ENCODE measurements around the gene NRIP1. TPM values are rescaled to one million over a fixed set of nuclear protein-coding genes. Genes with fewer than 3 reads are reported as not detected.
A peak's percentile ranks its signal among the peaks of the same experiment; 100 is the strongest.

Gene NRIP1, protein sequence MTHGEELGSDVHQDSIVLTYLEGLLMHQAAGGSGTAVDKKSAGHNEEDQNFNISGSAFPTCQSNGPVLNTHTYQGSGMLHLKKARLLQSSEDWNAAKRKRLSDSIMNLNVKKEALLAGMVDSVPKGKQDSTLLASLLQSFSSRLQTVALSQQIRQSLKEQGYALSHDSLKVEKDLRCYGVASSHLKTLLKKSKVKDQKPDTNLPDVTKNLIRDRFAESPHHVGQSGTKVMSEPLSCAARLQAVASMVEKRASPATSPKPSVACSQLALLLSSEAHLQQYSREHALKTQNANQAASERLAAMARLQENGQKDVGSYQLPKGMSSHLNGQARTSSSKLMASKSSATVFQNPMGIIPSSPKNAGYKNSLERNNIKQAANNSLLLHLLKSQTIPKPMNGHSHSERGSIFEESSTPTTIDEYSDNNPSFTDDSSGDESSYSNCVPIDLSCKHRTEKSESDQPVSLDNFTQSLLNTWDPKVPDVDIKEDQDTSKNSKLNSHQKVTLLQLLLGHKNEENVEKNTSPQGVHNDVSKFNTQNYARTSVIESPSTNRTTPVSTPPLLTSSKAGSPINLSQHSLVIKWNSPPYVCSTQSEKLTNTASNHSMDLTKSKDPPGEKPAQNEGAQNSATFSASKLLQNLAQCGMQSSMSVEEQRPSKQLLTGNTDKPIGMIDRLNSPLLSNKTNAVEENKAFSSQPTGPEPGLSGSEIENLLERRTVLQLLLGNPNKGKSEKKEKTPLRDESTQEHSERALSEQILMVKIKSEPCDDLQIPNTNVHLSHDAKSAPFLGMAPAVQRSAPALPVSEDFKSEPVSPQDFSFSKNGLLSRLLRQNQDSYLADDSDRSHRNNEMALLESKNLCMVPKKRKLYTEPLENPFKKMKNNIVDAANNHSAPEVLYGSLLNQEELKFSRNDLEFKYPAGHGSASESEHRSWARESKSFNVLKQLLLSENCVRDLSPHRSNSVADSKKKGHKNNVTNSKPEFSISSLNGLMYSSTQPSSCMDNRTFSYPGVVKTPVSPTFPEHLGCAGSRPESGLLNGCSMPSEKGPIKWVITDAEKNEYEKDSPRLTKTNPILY (N-terminal part only)
- total RNA-seq: 10 to 100 TPM; 11.0 to 32.0 (median 17.8) TPM
- 1 to 10 TPM; 2.9 to 8.8 TPM for polyA plus RNA-seq
- long read RNA-seq, donor 1, full-length matches to known transcripts: 3 of 13 reads
- long read RNA-seq, donor 1, partial matches to known transcripts: 0 of 13 reads
- long read RNA-seq, donor 1, other reads (novel, unspliced or antisense): 10 of 13 reads
- long read RNA-seq, donor 2, partial matches to known transcripts: 0 of 1 reads
- long read RNA-seq, donor 2, other reads (novel, unspliced or antisense): 1 of 1 reads
- long read RNA-seq, donor 3, full-length matches to known transcripts: 3 of 8 reads
- long read RNA-seq, donor 3, partial matches to known transcripts: 0 of 8 reads
- long read RNA-seq, donor 3, other reads (novel, unspliced or antisense): 5 of 8 reads

GRCh38 chr21:15064576-15065391, at the start of gene NRIP1:
TSS of gene NRIP1 (minus strand) at chr21:15065000. CDS start at chr21:14968192, 96,808 bp downstream.
- TF ChIP-seq, protein P1, sequence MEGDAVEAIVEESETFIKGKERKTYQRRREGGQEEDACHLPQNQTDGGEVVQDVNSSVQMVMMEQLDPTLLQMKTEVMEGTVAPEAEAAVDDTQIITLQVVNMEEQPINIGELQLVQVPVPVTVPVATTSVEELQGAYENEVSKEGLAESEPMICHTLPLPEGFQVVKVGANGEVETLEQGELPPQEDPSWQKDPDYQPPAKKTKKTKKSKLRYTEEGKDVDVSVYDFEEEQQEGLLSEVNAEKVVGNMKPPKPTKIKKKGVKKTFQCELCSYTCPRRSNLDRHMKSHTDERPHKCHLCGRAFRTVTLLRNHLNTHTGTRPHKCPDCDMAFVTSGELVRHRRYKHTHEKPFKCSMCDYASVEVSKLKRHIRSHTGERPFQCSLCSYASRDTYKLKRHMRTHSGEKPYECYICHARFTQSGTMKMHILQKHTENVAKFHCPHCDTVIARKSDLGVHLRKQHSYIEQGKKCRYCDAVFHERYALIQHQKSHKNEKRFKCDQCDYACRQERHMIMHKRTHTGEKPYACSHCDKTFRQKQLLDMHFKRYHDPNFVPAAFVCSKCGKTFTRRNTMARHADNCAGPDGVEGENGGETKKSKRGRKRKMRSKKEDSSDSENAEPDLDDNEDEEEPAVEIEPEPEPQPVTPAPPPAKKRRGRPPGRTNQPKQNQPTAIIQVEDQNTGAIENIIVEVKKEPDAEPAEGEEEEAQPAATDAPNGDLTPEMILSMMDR (IDR thresholded peaks at IDR 0.05): no peak
- peak; percentile 22 to 68 for TF ChIP-seq POLR2A (IDR thresholded peaks at IDR 0.05)
- Histone ChIP-seq H3K9me3 (no peaks in the 10 kb centered on the region), H3K4me3 (peak within 1 kb of the TSS; percentile 76 to 92 (median 87)), H3K27me3 (no peaks in the 10 kb centered on the region), H3K36me3 (no peaks in the 10 kb centered on the region), H3K27ac (peak within 1 kb of the TSS; percentile 88 to 98 (median 96)), H3K4me1 (peaks cover 0 to 46% (median 32%) of the 10 kb centered on the region in 12 donors)
- peak; percentile 89 to 97 (median 94) for ATAC-seq
- DNase-seq: peak; percentile 94 to 95 (median 95)
- intact Hi-C loops (cut with DNase I): loop anchor here (2.0 to 10.0 kb wide), 13 partner anchors 57 to 682 kb away; partner anchors contain the start of genes HSPA13 (in 3 of the 10) and USP25 (in 1 of the 10)
- WGBS, 4 donors: 0 to 1% (median 0%) methylated on average over 17 to 116 of the region's 116 CpGs

GRCh38 chr21:15112858-15113257, 48.1 kb upstream of the NRIP1 start:
- no peaks in the 10 kb centered on the region for H3K27me3 ChIP-seq
- intact Hi-C loops (cut with DNase I): no loop called here
- ATAC-seq: no peak
- H3K27ac ChIP-seq: no peak overlapping the region
- H3K4me1 ChIP-seq: no peaks in the 10 kb centered on the region
- DNase-seq: no peak
- no peaks in the 10 kb centered on the region for H3K36me3 ChIP-seq
- no peak for TF ChIP-seq POLR2A (IDR thresholded peaks at IDR 0.05)
- TF ChIP-seq, protein P1 (IDR thresholded peaks at IDR 0.05): no peak
- H3K9me3 ChIP-seq: no peaks in the 10 kb centered on the region
- H3K4me3 ChIP-seq: no peak overlapping the region
- WGBS, 4 donors: 50 to 61% (median 58%) methylated on average over 4 of the region's 4 CpGs

DNA sequence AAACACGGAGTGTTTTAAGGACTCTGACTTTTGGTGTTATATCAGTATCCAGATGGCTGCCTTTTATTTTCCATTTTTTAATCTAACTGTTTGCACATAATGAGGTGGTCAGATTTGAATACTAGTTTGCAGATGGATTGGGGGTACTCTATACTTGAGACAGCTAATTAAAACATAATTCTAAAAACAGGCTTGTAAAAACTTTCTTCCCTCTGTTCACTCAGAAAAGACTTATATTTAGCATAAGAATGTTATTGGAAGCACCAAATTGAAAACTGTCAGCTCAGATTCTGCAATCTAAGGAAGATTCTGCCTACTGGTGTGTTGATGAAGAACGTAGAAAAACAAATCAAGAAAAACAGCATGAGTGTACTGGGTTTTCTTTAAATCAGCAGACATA, 44.0 kb upstream of the NRIP1 start:
- no peaks in the 10 kb centered on the region for H3K36me3 ChIP-seq
- no peak for ATAC-seq
- no peak for DNase-seq
- H3K9me3 ChIP-seq: no peaks in the 10 kb centered on the region
- no peaks in the 10 kb centered on the region for H3K4me1 ChIP-seq
- 86 to 90% (median 89%) methylated on average over 2 of the region's 2 CpGs for WGBS, 4 donors
- no peaks in the 10 kb centered on the region for H3K27me3 ChIP-seq
- TF ChIP-seq, protein P1 (IDR thresholded peaks at IDR 0.05): no peak
- TF ChIP-seq POLR2A (IDR thresholded peaks at IDR 0.05): no peak
- H3K27ac ChIP-seq: no peak overlapping the region
- intact Hi-C loops (cut with DNase I): no loop called here
- H3K4me3 ChIP-seq: no peak overlapping the region
